HL-60 (cell line): ENCODE data around the gene AURKA.

Experiments used
- DNase-seq, 2 experiments: peaks; one replicate each; pipeline ENCODE4 v3.0.0-alpha.2; 2010 to 2020; ENCODE audit warnings: low read depth in 1 of 2, low spot score in 1 of 2
- H3K27ac ChIP-seq: fragments of 250-450 bp; sonication (Bioruptor Pico); replicated peaks from 2 replicates; pipeline ENCODE4 v1.5.1; 2020; ENCODE audit warnings: mild to moderate bottlenecking, moderate library complexity
- H3K27me3 ChIP-seq: fragments of 250-450 bp; sonication (Bioruptor Pico); 2 replicates; pipeline ENCODE4 v1.5.1; 2021; ENCODE audit warnings: mild to moderate bottlenecking, moderate library complexity; ENCODE audit not compliant: insufficient read depth, poor library complexity, severe bottlenecking
- H3K4me3 ChIP-seq: replicated peaks from 2 replicates; pipeline ENCODE4 v1.5.1; 2011; ENCODE audit warnings: mild to moderate bottlenecking, control low read depth, low read length; ENCODE audit not compliant: insufficient read depth
- GABPA ChIP-seq: IDR thresholded peaks from 2 replicates; pipeline ENCODE4 v1.6.1; 2012; ENCODE audit warnings: low read depth
- POLR2AphosphoS5 ChIP-seq: IDR thresholded peaks from 2 replicates; pipeline ENCODE4 v1.6.1; 2012; ENCODE audit warnings: low read depth
- SPI1 ChIP-seq: IDR thresholded peaks from 2 replicates; pipeline ENCODE4 v1.6.1; 2012; ENCODE audit warnings: low read depth, mild to moderate bottlenecking, borderline replicate concordance
- TF ChIP-seq, protein P1 (sequence below): IDR thresholded peaks from 2 replicates; pipeline ENCODE4 v1.6.1; 2012; ENCODE audit warnings: low read depth; ENCODE audit not compliant: insufficient replicate concordance
- TF ChIP-seq, protein P2 (sequence below): IDR thresholded peaks from one replicate; pipeline ENCODE4 v1.5.1; 2011; ENCODE audit warnings: low read length, control low read depth, inconsistent platforms; ENCODE audit not compliant: insufficient read depth

AURKA gene

GRCh38 chr20:56430461-56430860 lies 38.4 kb upstream of the AURKA start:
- no peak for DNase-seq
- Histone ChIP-seq H3K4me3 (no peak overlapping the region), H3K27me3 (no peaks in the 10 kb centered on the region), H3K27ac (peak overlapping the region; percentile 69)
- TF ChIP-seq SPI1 (no peak), POLR2AphosphoS5 (no peak), GABPA (no peak)
- TF ChIP-seq, protein P1, sequence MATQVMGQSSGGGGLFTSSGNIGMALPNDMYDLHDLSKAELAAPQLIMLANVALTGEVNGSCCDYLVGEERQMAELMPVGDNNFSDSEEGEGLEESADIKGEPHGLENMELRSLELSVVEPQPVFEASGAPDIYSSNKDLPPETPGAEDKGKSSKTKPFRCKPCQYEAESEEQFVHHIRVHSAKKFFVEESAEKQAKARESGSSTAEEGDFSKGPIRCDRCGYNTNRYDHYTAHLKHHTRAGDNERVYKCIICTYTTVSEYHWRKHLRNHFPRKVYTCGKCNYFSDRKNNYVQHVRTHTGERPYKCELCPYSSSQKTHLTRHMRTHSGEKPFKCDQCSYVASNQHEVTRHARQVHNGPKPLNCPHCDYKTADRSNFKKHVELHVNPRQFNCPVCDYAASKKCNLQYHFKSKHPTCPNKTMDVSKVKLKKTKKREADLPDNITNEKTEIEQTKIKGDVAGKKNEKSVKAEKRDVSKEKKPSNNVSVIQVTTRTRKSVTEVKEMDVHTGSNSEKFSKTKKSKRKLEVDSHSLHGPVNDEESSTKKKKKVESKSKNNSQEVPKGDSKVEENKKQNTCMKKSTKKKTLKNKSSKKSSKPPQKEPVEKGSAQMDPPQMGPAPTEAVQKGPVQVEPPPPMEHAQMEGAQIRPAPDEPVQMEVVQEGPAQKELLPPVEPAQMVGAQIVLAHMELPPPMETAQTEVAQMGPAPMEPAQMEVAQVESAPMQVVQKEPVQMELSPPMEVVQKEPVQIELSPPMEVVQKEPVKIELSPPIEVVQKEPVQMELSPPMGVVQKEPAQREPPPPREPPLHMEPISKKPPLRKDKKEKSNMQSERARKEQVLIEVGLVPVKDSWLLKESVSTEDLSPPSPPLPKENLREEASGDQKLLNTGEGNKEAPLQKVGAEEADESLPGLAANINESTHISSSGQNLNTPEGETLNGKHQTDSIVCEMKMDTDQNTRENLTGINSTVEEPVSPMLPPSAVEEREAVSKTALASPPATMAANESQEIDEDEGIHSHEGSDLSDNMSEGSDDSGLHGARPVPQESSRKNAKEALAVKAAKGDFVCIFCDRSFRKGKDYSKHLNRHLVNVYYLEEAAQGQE: no peak
- TF ChIP-seq, protein P2, sequence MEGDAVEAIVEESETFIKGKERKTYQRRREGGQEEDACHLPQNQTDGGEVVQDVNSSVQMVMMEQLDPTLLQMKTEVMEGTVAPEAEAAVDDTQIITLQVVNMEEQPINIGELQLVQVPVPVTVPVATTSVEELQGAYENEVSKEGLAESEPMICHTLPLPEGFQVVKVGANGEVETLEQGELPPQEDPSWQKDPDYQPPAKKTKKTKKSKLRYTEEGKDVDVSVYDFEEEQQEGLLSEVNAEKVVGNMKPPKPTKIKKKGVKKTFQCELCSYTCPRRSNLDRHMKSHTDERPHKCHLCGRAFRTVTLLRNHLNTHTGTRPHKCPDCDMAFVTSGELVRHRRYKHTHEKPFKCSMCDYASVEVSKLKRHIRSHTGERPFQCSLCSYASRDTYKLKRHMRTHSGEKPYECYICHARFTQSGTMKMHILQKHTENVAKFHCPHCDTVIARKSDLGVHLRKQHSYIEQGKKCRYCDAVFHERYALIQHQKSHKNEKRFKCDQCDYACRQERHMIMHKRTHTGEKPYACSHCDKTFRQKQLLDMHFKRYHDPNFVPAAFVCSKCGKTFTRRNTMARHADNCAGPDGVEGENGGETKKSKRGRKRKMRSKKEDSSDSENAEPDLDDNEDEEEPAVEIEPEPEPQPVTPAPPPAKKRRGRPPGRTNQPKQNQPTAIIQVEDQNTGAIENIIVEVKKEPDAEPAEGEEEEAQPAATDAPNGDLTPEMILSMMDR: no peak

GRCh38 chr20:56429941-56430340 lies 37.9 kb upstream of the AURKA start:
- peak overlapping the region; percentile 69 for H3K27ac ChIP-seq
- TF ChIP-seq, protein P1: no peak
- TF ChIP-seq POLR2AphosphoS5: no peak
- TF ChIP-seq GABPA: no peak
- TF ChIP-seq, protein P2: no peak
- no peak for TF ChIP-seq SPI1
- H3K27me3 ChIP-seq: no peaks in the 10 kb centered on the region
- H3K4me3 ChIP-seq: no peak overlapping the region
- DNase-seq: no peak

DNA sequence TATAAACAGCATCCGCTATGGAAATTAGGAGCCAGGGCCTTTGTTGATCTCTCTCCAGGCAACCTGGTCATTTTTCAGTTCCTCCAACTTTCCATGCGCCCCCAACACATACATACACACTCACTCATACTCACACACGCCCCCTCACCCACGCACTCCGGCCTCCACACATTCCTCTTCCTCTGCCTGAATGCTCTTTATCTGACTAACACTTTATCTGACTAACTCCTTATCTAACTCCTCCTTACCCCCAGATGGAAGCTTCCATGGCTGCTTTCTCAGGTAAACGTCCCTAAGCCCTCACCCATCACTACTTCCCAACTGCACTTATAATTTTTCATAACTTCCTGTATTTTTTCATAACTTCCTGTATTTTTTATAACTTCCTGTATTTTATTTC lies 37.5 kb upstream of the AURKA start:
- peak overlapping the region; percentile 69 for H3K27ac ChIP-seq
- DNase-seq: no peak
- TF ChIP-seq, protein P1: no peak
- TF ChIP-seq, protein P2: no peak
- no peak for TF ChIP-seq GABPA
- peak; percentile 16; the same call in 1 of the 2 replicates for TF ChIP-seq SPI1
- no peak for TF ChIP-seq POLR2AphosphoS5
- H3K27me3 ChIP-seq: no peaks in the 10 kb centered on the region
- peak overlapping the region; percentile 22 for H3K4me3 ChIP-seq
